HUES6 (cell line): ENCODE data around the gene SERTM1.

ENCODE experiments used
- H3K27ac ChIP-seq: 2 replicates; pipeline ENCODE4 v1.7.0; 2013; ENCODE audit warnings: low read depth, mild to moderate bottlenecking, low read length, inconsistent platforms
- H3K27me3 ChIP-seq: 2 replicates; pipeline ENCODE4 v1.6.1; 2013; ENCODE audit warnings: low read length; ENCODE audit not compliant: control insufficient read depth, insufficient read depth
- H3K36me3 ChIP-seq: 2 replicates; pipeline ENCODE4 v1.6.1; 2013; ENCODE audit warnings: low read length; ENCODE audit not compliant: control insufficient read depth, insufficient read depth
- H3K4me1 ChIP-seq: 2 replicates; pipeline ENCODE4 v1.6.1; 2013; ENCODE audit warnings: low read length; ENCODE audit not compliant: control insufficient read depth, insufficient read depth
- H3K4me3 ChIP-seq: 2 replicates; pipeline ENCODE4 v1.5.1; 2013; ENCODE audit warnings: low read depth, low read length
- H3K9ac ChIP-seq: one replicate; pipeline ENCODE4 v1.6.1; 2013; ENCODE audit warnings: mild to moderate bottlenecking, low read length
- H3K9me3 ChIP-seq: 2 replicates; pipeline ENCODE4 v1.6.1; 2013; ENCODE audit warnings: low read depth, low read length; ENCODE audit not compliant: control insufficient read depth, insufficient read depth

Gene SERTM1

GRCh38 chr13:36736119-36736726 is 62.4 kb downstream of the SERTM1 start:
- Histone ChIP-seq H3K4me1 (no peaks in the 10 kb centered on the region), H3K9me3 (peaks cover 3% of the 10 kb centered on the region; the same call in 1 of the 2 replicates), H3K27ac (no peak overlapping the region), H3K36me3 (no peaks in the 10 kb centered on the region), H3K9ac (no peak overlapping the region), H3K4me3 (no peak overlapping the region), H3K27me3 (no peaks in the 10 kb centered on the region)

- no peak overlapping the region for H3K4me3 ChIP-seq
- H3K9ac ChIP-seq: no peak overlapping the region
- H3K4me1 ChIP-seq: no peaks in the 10 kb centered on the region
- H3K27ac ChIP-seq: no peak overlapping the region
- no peaks in the 10 kb centered on the region for H3K27me3 ChIP-seq
- H3K36me3 ChIP-seq: no peaks in the 10 kb centered on the region
- H3K9me3 ChIP-seq: no peaks in the 10 kb centered on the region
Measured at GRCh38 chr13:36737524-36738083, 63.8 kb downstream of the SERTM1 start.

GRCh38 chr13:36745436-36745835 is 71.6 kb downstream of the SERTM1 start:
- H3K36me3 ChIP-seq: no peaks in the 10 kb centered on the region
- peaks cover 7% of the 10 kb centered on the region; the same call in 1 of the 2 replicates for H3K4me1 ChIP-seq
- no peak overlapping the region for H3K4me3 ChIP-seq
- H3K27me3 ChIP-seq: no peaks in the 10 kb centered on the region
- H3K27ac ChIP-seq: no peak overlapping the region
- H3K9me3 ChIP-seq: no peaks in the 10 kb centered on the region
- H3K9ac ChIP-seq: no peak overlapping the region

GRCh38 chr13:36746051-36746450 is 72.2 kb downstream of the SERTM1 start:
- no peak overlapping the region for H3K4me3 ChIP-seq
- H3K4me1 ChIP-seq: peaks cover 7% of the 10 kb centered on the region; the same call in 1 of the 2 replicates
- H3K27me3 ChIP-seq: no peaks in the 10 kb centered on the region
- peaks cover 3% of the 10 kb centered on the region; the same call in 1 of the 2 replicates for H3K9me3 ChIP-seq
- H3K9ac ChIP-seq: no peak overlapping the region
- no peak overlapping the region for H3K27ac ChIP-seq
- no peaks in the 10 kb centered on the region for H3K36me3 ChIP-seq
